ENCODE data around the gene KCNH3.

KCNH3 gene

GRCh38 chr12:49534731-49535278 lies 4.0 kb upstream of the KCNH3 start:
- no peaks in the 10 kb centered on the region for H3K9me3 ChIP-seq (ENCODE audit: control insufficient read depth, insufficient read depth, low read depth, low read length)
- TF ChIP-seq EGR2 (tag by site-specific recombination; IDR thresholded peaks at IDR 0.05; ENCODE audit: low read depth): peak; percentile 86
- TF ChIP-seq ZNF560 (tag by site-specific recombination; IDR thresholded peaks at IDR 0.05; ENCODE audit: borderline replicate concordance): no peak
- no peak for TF ChIP-seq ZNF266 (tag by site-specific recombination; IDR thresholded peaks at IDR 0.05; ENCODE audit: low read depth)
- TF ChIP-seq WT1 (tag by site-specific recombination; IDR thresholded peaks at IDR 0.05): peak; percentile 82
- TF ChIP-seq ZNF658 (tag by site-specific recombination; IDR thresholded peaks at IDR 0.05): no peak
- no peak for TF ChIP-seq ZFP41 (tag by site-specific recombination; IDR thresholded peaks at IDR 0.05; ENCODE audit: borderline replicate concordance)
- TF ChIP-seq ZFHX2 (tag by site-specific recombination; conservative IDR thresholded peaks at IDR 0.05): peak; percentile 82
- TF ChIP-seq YY1 (tag by site-specific recombination; IDR thresholded peaks at IDR 0.05): no peak
- no peak for TF ChIP-seq ZNF37A (tag by site-specific recombination; IDR thresholded peaks at IDR 0.05)
- 0 out of 2 replicates have a peak, but pooled peaks have one; percentile 5 for TF ChIP-seq IKZF3 (tag by site-specific recombination; IDR thresholded peaks at IDR 0.05)
- H3K36me3 ChIP-seq (ENCODE audit: control insufficient read depth in 2 of 2, insufficient read depth in 1 of 2, low read length in 2 of 2): no peaks in the 10 kb centered on the region
- peaks cover 2% of the 10 kb centered on the region; the same call in 1 of the 2 replicates for H3K4me1 ChIP-seq (ENCODE audit: control insufficient read depth, insufficient read depth, low read length)
- CTCF ChIA-PET: interaction anchor here (0.7 to 3.5 kb wide), 7 partner anchors 20 to 246 kb away, joined by 3 to 19 read pairs (median 4); no protein-coding TSS in a partner anchor
- H3K27ac ChIP-seq (ENCODE audit: extremely low read depth, low read depth, low read length): no peak overlapping the region
- POLR2A ChIA-PET: interaction anchor here (0.8 to 2.3 kb wide), 2 partner anchors 167 to 192 kb away, joined by 3 to 6 read pairs; partner anchors contain the start of gene SPATS2
- no peak overlapping the region for H3K4me3 ChIP-seq (ENCODE audit: low read depth, low read length)

GRCh38 chr12:49535921-49536525 lies 2.8 kb upstream of the KCNH3 start:
- peaks cover 2% of the 10 kb centered on the region; the same call in 1 of the 2 replicates for H3K4me1 ChIP-seq (ENCODE audit: control insufficient read depth, insufficient read depth, low read length)
- POLR2A ChIA-PET: interaction anchor here (0.6 to 2.3 kb wide), 3 partner anchors 169 to 194 kb away, joined by 3 to 6 read pairs (median 6); partner anchors contain the start of gene SPATS2
- no peaks in the 10 kb centered on the region for H3K36me3 ChIP-seq (ENCODE audit: control insufficient read depth in 2 of 2, insufficient read depth in 1 of 2, low read length in 2 of 2)
- TF ChIP-seq ZNF112 (tag by site-specific recombination; IDR thresholded peaks at IDR 0.05) (no peak), ZNF24 (tag by site-specific recombination; IDR thresholded peaks at IDR 0.05) (no peak), ZNF664 (tag by site-specific recombination; IDR thresholded peaks at IDR 0.05) (no peak), KLF16 (tag by site-specific recombination; IDR thresholded peaks at IDR 0.05) (no peak), KLF10 (tag by site-specific recombination; IDR thresholded peaks at IDR 0.05) (no peak)
- TF ChIP-seq, protein P1, sequence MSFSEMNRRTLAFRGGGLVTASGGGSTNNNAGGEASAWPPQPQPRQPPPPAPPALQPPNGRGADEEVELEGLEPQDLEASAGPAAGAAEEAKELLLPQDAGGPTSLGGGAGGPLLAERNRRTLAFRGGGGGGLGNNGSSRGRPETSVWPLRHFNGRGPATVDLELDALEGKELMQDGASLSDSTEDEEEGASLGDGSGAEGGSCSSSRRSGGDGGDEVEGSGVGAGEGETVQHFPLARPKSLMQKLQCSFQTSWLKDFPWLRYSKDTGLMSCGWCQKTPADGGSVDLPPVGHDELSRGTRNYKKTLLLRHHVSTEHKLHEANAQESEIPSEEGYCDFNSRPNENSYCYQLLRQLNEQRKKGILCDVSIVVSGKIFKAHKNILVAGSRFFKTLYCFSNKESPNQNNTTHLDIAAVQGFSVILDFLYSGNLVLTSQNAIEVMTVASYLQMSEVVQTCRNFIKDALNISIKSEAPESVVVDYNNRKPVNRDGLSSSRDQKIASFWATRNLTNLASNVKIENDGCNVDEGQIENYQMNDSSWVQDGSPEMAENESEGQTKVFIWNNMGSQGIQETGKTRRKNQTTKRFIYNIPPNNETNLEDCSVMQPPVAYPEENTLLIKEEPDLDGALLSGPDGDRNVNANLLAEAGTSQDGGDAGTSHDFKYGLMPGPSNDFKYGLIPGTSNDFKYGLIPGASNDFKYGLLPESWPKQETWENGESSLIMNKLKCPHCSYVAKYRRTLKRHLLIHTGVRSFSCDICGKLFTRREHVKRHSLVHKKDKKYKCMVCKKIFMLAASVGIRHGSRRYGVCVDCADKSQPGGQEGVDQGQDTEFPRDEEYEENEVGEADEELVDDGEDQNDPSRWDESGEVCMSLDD (tag by site-specific recombination; IDR thresholded peaks at IDR 0.05): no peak
- CTCF ChIA-PET: interaction anchor here (0.6 to 1.7 kb wide), 6 partner anchors 11 to 194 kb away, joined by 4 to 10 read pairs (median 4); no protein-coding TSS in a partner anchor
- H3K27ac ChIP-seq (ENCODE audit: extremely low read depth, low read depth, low read length): no peak overlapping the region
- no peaks in the 10 kb centered on the region for H3K9me3 ChIP-seq (ENCODE audit: control insufficient read depth, insufficient read depth, low read depth, low read length)
- H3K4me3 ChIP-seq (ENCODE audit: low read depth, low read length): no peak overlapping the region

- Histone ChIP-seq H3K27ac (ENCODE audit: extremely low read depth, low read depth, low read length) (no peak overlapping the region), H3K36me3 (ENCODE audit: control insufficient read depth in 2 of 2, insufficient read depth in 1 of 2, low read length in 2 of 2) (no peaks in the 10 kb centered on the region), H3K4me1 (ENCODE audit: control insufficient read depth, insufficient read depth, low read length) (peaks cover 2% of the 10 kb centered on the region; the same call in 1 of the 2 replicates), H3K4me3 (ENCODE audit: low read depth, low read length) (no peak overlapping the region), H3K9me3 (ENCODE audit: control insufficient read depth, insufficient read depth, low read depth, low read length) (no peaks in the 10 kb centered on the region)
- ChIA-PET CTCF (interaction anchor here (0.6 to 1.7 kb wide), 7 partner anchors 12 to 1586 kb away, joined by 3 to 10 read pairs (median 5); no protein-coding TSS in a partner anchor), POLR2A (interaction anchor here (2.3 kb wide), 1 partner anchor 169 kb away, joined by 6 read pairs; the partner anchor contains the start of gene SPATS2)
- TF ChIP-seq ZNF530 (tag by site-specific recombination; IDR thresholded peaks at IDR 0.05; ENCODE audit: low read depth) (no peak), ZNF398 (tag by site-specific recombination; IDR thresholded peaks at IDR 0.05) (peak; percentile 76), ZFHX2 (tag by site-specific recombination; conservative IDR thresholded peaks at IDR 0.05) (peak; percentile 33; the same call in 1 of the 2 replicates), ZNF48 (tag by site-specific recombination; IDR thresholded peaks at IDR 0.05) (no peak), ZNF513 (tag by site-specific recombination; IDR thresholded peaks at IDR 0.05) (peak; percentile 69; the same call in 1 of the 2 replicates)
- TF ChIP-seq, protein P2, sequence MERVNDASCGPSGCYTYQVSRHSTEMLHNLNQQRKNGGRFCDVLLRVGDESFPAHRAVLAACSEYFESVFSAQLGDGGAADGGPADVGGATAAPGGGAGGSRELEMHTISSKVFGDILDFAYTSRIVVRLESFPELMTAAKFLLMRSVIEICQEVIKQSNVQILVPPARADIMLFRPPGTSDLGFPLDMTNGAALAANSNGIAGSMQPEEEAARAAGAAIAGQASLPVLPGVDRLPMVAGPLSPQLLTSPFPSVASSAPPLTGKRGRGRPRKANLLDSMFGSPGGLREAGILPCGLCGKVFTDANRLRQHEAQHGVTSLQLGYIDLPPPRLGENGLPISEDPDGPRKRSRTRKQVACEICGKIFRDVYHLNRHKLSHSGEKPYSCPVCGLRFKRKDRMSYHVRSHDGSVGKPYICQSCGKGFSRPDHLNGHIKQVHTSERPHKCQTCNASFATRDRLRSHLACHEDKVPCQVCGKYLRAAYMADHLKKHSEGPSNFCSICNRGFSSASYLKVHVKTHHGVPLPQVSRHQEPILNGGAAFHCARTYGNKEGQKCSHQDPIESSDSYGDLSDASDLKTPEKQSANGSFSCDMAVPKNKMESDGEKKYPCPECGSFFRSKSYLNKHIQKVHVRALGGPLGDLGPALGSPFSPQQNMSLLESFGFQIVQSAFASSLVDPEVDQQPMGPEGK (tag by site-specific recombination; IDR thresholded peaks at IDR 0.05): 0 out of 2 replicates have a peak, but pooled peaks have one; percentile 14
Observed at GRCh38 chr12:49536526-49537071, 2.2 kb upstream of the KCNH3 start.

All from HEK293 (cell line).